Fibroblast of peridontal ligament (primary cell): ENCODE data around the gene MTA2.
A peak's percentile ranks its signal among the peaks of the same experiment; 100 is the strongest.

Experiments used
- DNase-seq: peaks from one replicate; pipeline ENCODE4 v3.0.0-alpha.2; 2010; ENCODE audit errors: extremely low read depth

The MTA2 gene

GRCh38 chr11:62546929-62547625 lies 54.6 kb downstream of the MTA2 start:
- peak; percentile 42 for DNase-seq

- DNase-seq, result peak; percentile 42
Observed at GRCh38 chr11:62546244-62546928, 55.3 kb downstream of the MTA2 start, which contains the start of gene AHNAK. Gene AHNAK (minus strand): TSS chr11:62546806. CDS start chr11:62536098, 10,708 bp downstream.

DNA sequence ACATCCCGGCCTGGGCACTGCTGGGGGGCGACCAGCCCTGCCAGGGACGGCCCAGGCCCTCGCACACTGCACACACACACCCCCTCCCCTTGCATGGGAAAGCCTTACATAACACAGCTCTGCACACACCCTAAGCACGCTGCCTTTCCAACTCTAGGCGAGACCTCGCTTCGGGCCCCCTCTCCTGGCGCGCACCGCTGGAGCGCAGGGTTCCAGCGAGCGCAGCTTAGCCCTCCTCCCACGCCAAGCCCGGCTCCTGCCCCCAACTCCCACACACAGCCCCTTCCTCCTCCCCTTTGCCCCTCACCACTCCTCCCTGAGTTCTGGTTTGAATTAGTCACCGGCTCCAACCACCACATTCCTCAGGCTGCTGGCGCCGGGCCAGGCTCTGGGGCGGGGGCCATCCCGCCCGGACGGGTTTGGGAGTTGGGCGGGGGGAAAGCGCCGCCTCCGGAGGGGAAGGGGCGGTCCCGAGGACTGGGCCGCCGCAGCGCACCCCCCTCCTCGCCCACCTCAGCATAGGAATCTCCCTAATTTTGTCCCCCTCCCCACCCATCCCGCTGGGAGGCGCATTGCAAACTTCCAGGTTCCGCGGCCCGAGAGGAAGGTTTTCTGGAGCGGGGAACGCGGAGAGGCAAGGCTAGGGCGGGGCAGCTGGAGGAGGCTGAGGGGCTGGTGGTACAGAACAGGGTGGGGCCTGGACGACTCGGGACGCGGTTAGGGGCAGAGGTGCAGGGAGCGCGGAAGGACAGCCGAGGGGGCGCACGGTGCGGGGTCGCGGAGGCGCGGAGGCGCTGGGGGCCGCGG lies 56.0 kb downstream of the MTA2 start:
- DNase-seq, result peak; percentile 92

GRCh38 chr11:62544581-62545436 lies 56.9 kb downstream of the MTA2 start:
- DNase-seq, result no peak

GRCh38 chr11:62543680-62544444 lies 57.8 kb downstream of the MTA2 start:
- DNase-seq, result no peak
